HepG2 (cell line): ENCODE measurements around the gene RTEL1. TPM values are rescaled to one million over a fixed set of nuclear protein-coding genes. Genes with fewer than 3 reads are reported as not detected.

ENCODE experiments used
- ELF1 ChIP-seq: sonication (generic); formaldehyde crosslinking; IDR thresholded peaks from 2 replicates; pipeline ENCODE4 v1.4.0; 2020; ENCODE audit warnings: missing genetic modification reagents
- GABPA ChIP-seq, 2 experiments: IDR thresholded peaks; 2 replicates each; pipeline ENCODE4 v1.6.1; 2011 to 2016; ENCODE audit warnings: low read depth in 2 of 2, low read length in 1 of 2, missing biosample characterization in 1 of 2, missing genetic modification characterization in 1 of 2
- GPN1 ChIP-seq: sonication (generic); formaldehyde crosslinking; IDR thresholded peaks from 2 replicates; pipeline ENCODE4 v1.5.1; 2020; ENCODE audit warnings: missing genetic modification reagents, borderline replicate concordance
- HMG20B ChIP-seq: conservative IDR thresholded peaks from 2 replicates; pipeline ENCODE4 v1.6.1; 2016; ENCODE audit warnings: missing genetic modification reagents, missing compliant biosample characterization
- JUND ChIP-seq: sonication (generic); formaldehyde crosslinking; IDR thresholded peaks from 2 replicates; pipeline ENCODE4 v1.8.0; 2022; ENCODE audit warnings: mild to moderate bottlenecking, missing genetic modification reagents
- KDM6A ChIP-seq: IDR thresholded peaks from 2 replicates; pipeline ENCODE4 v1.6.1; 2016; ENCODE audit warnings: low read depth
- SAP130 ChIP-seq: IDR thresholded peaks from 2 replicates; pipeline ENCODE4 v1.6.1; 2016; ENCODE audit warnings: low read depth
- ZBTB38 ChIP-seq: sonication (generic); formaldehyde crosslinking; IDR thresholded peaks from 2 replicates; pipeline ENCODE4 v1.5.1; 2020; ENCODE audit warnings: mild to moderate bottlenecking, missing genetic modification reagents
- ZNF547 ChIP-seq: sonication (generic); formaldehyde crosslinking; IDR thresholded peaks from 2 replicates; pipeline ENCODE4 v1.5.1; 2020; ENCODE audit warnings: mild to moderate bottlenecking, missing genetic modification reagents
- polyA plus RNA-seq, 8 experiments: library from polyadenylated mRNA; depleted of rRNA in 3 of 8; stranded (reverse) in 7 of 8; unstranded in 1 of 8; fragments of >200 nt; fragmentation: Illumina TruSeq in 4 of 8; extraction: Trizol in 4 of 8; gene quantifications; 2 replicates each; pipeline versions ENCODE4 v1.2.1 to v1.2.3, GENCODE V29; 2011 to 2016; ENCODE audit warnings: low read depth in 4 of 8, missing spikeins in 1 of 8, mixed read lengths in 1 of 8; ENCODE audit not compliant: insufficient read depth in 1 of 8
- total RNA-seq, 5 experiments: library from RNA; depleted of rRNA; stranded (reverse); fragments of >200 nt; fragmentation: Illumina TruSeq; extraction: Trizol; gene quantifications; 2 replicates each; pipeline ENCODE4 v1.2.3, GENCODE V29; 2016; ENCODE audit warnings: low read depth in 1 of 5
- TF ChIP-seq, protein P1 (sequence below): IDR thresholded peaks from 2 replicates; pipeline ENCODE4 v1.6.1; 2016; ENCODE audit warnings: control low read depth
- TF ChIP-seq, protein P2 (sequence below): sonication (generic); formaldehyde crosslinking; IDR thresholded peaks from 2 replicates; pipeline ENCODE4 v1.5.1; 2020; ENCODE audit warnings: mild to moderate bottlenecking, missing genetic modification reagents
- TF ChIP-seq, protein P3 (sequence below): sonication (generic); formaldehyde crosslinking; IDR thresholded peaks from 2 replicates; pipeline ENCODE4 v1.4.0; 2020; ENCODE audit warnings: missing genetic modification reagents
- TF ChIP-seq, protein P4 (sequence below): sonication (generic); formaldehyde crosslinking; IDR thresholded peaks from 2 replicates; pipeline ENCODE4 v1.4.0; 2020; ENCODE audit warnings: missing genetic modification reagents
- TF ChIP-seq, protein P5 (sequence below): sonication (generic); formaldehyde crosslinking; IDR thresholded peaks from 2 replicates; pipeline ENCODE4 v1.9.0; 2021; ENCODE audit warnings: missing genetic modification reagents, mild to moderate bottlenecking, borderline replicate concordance
- TF ChIP-seq, protein P6 (sequence below): sonication (generic); formaldehyde crosslinking; IDR thresholded peaks from 2 replicates; pipeline ENCODE4 v1.4.0; 2020; ENCODE audit warnings: missing genetic modification reagents

RTEL1 gene
- total and polyA plus RNA-seq, 2 of the 13 experiments (the other 11 are each of a cell fraction or from before 2014, with no cell fraction given), result 21.8 to 36.4 TPM

DNA sequence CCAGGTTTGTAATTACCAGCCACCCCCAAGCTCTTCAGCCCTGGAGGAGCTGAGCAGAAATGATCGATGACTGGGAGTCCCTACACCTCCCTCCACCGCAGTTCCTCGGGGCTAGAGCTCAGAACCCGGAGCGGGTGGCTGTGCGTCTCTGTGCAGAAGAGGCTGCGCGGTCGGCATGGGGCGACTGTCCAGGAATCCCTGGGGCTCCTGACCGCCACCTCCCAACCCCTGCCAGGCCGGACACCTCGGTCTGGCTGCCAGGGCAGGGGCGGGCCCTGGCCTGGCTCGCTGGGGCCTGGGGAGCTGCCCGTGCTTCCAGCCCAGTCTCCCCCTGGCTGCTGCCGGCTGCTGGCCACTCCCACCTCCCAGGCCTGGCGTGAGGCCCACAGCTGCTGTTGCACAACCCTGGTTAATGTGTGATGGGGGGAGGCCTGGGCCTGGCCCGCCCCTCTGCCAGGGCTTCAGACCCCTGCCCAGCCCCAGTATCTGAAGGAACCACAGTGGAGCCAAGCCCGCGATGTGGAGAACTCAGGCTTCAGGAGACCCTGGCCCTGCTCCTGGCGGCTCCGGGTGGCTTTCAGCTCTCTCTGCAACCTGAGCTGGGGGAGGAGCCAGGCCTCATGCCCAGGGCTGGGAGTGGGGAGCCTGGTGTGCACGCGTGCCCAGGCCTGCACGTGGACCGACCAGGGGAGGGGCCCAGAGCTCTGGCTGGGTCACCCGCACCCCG, 82.7 kb downstream of the RTEL1 start (continued):
- peak; percentile 81; the same call in 1 of the 2 replicates for TF ChIP-seq ZNF547 (CRISPR knock-in tag)
- no peak; the same call in 1 of the 2 replicates for TF ChIP-seq GPN1 (CRISPR knock-in tag)
- TF ChIP-seq ZBTB38, result peak; percentile 92
- TF ChIP-seq, protein P1, sequence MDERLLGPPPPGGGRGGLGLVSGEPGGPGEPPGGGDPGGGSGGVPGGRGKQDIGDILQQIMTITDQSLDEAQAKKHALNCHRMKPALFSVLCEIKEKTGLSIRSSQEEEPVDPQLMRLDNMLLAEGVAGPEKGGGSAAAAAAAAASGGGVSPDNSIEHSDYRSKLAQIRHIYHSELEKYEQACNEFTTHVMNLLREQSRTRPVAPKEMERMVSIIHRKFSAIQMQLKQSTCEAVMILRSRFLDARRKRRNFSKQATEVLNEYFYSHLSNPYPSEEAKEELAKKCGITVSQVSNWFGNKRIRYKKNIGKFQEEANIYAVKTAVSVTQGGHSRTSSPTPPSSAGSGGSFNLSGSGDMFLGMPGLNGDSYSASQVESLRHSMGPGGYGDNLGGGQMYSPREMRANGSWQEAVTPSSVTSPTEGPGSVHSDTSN (CRISPR knock-in tag), result no peak
- TF ChIP-seq, protein P2, sequence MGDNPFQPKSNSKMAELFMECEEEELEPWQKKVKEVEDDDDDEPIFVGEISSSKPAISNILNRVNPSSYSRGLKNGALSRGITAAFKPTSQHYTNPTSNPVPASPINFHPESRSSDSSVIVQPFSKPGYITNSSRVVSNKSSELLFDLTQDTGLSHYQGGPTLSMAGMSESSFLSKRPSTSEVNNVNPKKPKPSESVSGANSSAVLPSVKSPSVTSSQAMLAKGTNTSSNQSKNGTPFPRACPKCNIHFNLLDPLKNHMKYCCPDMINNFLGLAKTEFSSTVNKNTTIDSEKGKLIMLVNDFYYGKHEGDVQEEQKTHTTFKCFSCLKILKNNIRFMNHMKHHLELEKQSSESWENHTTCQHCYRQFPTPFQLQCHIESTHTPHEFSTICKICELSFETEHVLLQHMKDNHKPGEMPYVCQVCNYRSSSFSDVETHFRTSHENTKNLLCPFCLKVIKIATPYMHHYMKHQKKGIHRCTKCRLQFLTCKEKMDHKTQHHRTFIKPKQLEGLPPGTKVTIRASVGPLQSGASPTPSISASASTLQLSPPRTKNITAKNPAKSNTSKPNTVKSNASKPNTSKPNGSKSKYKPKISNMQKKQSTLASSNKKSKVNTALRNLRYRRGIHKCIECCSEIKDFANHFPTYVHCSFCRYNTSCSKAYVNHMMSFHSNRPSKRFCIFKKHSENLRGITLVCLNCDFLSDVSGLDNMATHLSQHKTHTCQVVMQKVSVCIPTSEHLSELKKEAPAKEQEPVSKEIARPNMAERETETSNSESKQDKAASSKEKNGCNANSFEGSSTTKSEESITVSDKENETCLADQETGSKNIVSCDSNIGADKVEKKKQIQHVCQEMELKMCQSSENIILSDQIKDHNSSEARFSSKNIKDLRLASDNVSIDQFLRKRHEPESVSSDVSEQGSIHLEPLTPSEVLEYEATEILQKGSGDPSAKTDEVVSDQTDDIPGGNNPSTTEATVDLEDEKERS (CRISPR knock-in tag), result peak; percentile 78; the same call in 1 of the 2 replicates
- TF ChIP-seq KDM6A (CRISPR knock-in tag), result peak; percentile 91
- TF ChIP-seq SAP130 (CRISPR knock-in tag), result peak; percentile 100
- TF ChIP-seq GABPA (IDR thresholded peaks at IDR 0.05; ENCODE audit: low read depth, low read length), result no peak
- peak; percentile 36; the same call in 1 of the 2 replicates for TF ChIP-seq GABPA (CRISPR knock-in tag; IDR thresholded peaks at IDR 0.05; ENCODE audit: low read depth)
- TF ChIP-seq ELF1 (CRISPR knock-in tag), result peak; percentile 79
- TF ChIP-seq, protein P3, sequence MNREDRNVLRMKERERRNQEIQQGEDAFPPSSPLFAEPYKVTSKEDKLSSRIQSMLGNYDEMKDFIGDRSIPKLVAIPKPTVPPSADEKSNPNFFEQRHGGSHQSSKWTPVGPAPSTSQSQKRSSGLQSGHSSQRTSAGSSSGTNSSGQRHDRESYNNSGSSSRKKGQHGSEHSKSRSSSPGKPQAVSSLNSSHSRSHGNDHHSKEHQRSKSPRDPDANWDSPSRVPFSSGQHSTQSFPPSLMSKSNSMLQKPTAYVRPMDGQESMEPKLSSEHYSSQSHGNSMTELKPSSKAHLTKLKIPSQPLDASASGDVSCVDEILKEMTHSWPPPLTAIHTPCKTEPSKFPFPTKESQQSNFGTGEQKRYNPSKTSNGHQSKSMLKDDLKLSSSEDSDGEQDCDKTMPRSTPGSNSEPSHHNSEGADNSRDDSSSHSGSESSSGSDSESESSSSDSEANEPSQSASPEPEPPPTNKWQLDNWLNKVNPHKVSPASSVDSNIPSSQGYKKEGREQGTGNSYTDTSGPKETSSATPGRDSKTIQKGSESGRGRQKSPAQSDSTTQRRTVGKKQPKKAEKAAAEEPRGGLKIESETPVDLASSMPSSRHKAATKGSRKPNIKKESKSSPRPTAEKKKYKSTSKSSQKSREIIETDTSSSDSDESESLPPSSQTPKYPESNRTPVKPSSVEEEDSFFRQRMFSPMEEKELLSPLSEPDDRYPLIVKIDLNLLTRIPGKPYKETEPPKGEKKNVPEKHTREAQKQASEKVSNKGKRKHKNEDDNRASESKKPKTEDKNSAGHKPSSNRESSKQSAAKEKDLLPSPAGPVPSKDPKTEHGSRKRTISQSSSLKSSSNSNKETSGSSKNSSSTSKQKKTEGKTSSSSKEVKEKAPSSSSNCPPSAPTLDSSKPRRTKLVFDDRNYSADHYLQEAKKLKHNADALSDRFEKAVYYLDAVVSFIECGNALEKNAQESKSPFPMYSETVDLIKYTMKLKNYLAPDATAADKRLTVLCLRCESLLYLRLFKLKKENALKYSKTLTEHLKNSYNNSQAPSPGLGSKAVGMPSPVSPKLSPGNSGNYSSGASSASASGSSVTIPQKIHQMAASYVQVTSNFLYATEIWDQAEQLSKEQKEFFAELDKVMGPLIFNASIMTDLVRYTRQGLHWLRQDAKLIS (CRISPR knock-in tag), result peak; percentile 81; the same call in 1 of the 2 replicates
- TF ChIP-seq, protein P4, sequence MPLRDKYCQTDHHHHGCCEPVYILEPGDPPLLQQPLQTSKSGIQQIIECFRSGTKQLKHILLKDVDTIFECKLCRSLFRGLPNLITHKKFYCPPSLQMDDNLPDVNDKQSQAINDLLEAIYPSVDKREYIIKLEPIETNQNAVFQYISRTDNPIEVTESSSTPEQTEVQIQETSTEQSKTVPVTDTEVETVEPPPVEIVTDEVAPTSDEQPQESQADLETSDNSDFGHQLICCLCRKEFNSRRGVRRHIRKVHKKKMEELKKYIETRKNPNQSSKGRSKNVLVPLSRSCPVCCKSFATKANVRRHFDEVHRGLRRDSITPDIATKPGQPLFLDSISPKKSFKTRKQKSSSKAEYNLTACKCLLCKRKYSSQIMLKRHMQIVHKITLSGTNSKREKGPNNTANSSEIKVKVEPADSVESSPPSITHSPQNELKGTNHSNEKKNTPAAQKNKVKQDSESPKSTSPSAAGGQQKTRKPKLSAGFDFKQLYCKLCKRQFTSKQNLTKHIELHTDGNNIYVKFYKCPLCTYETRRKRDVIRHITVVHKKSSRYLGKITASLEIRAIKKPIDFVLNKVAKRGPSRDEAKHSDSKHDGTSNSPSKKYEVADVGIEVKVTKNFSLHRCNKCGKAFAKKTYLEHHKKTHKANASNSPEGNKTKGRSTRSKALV (CRISPR knock-in tag), result peak; percentile 96
- TF ChIP-seq, protein P5, sequence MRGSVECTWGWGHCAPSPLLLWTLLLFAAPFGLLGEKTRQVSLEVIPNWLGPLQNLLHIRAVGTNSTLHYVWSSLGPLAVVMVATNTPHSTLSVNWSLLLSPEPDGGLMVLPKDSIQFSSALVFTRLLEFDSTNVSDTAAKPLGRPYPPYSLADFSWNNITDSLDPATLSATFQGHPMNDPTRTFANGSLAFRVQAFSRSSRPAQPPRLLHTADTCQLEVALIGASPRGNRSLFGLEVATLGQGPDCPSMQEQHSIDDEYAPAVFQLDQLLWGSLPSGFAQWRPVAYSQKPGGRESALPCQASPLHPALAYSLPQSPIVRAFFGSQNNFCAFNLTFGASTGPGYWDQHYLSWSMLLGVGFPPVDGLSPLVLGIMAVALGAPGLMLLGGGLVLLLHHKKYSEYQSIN (CRISPR knock-in tag), result no peak
- TF ChIP-seq JUND (CRISPR knock-in tag), result peak; percentile 75
- TF ChIP-seq HMG20B, result peak; percentile 94
- TF ChIP-seq, protein P6, sequence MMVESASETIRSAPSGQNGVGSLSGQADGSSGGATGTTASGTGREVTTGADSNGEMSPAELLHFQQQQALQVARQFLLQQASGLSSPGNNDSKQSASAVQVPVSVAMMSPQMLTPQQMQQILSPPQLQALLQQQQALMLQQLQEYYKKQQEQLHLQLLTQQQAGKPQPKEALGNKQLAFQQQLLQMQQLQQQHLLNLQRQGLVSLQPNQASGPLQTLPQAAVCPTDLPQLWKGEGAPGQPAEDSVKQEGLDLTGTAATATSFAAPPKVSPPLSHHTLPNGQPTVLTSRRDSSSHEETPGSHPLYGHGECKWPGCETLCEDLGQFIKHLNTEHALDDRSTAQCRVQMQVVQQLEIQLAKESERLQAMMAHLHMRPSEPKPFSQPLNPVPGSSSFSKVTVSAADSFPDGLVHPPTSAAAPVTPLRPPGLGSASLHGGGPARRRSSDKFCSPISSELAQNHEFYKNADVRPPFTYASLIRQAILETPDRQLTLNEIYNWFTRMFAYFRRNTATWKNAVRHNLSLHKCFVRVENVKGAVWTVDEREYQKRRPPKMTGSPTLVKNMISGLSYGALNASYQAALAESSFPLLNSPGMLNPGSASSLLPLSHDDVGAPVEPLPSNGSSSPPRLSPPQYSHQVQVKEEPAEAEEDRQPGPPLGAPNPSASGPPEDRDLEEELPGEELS (CRISPR knock-in tag), result peak; percentile 93
